OCI-LY3 (cell line): Measurements from ENCODE around the gene SBK3.

Source experiments
- EZH2phosphoT487 ChIP-seq: fragments of 200-600 bp; shearing (Covaris generic); IDR thresholded peaks from 2 replicates; pipeline ENCODE4 v1.6.1; 2018; ENCODE audit warnings: antibody characterized with exemption, mixed run types, low read depth
- TF ChIP-seq, protein P1 (sequence below): fragments of 200-600, 300-600 bp; sonication (generic); IDR thresholded peaks from 2 replicates; pipeline ENCODE4 v1.5.1; 2014; ENCODE audit warnings: antibody characterized with exemption, low read length, low read depth

DNA sequence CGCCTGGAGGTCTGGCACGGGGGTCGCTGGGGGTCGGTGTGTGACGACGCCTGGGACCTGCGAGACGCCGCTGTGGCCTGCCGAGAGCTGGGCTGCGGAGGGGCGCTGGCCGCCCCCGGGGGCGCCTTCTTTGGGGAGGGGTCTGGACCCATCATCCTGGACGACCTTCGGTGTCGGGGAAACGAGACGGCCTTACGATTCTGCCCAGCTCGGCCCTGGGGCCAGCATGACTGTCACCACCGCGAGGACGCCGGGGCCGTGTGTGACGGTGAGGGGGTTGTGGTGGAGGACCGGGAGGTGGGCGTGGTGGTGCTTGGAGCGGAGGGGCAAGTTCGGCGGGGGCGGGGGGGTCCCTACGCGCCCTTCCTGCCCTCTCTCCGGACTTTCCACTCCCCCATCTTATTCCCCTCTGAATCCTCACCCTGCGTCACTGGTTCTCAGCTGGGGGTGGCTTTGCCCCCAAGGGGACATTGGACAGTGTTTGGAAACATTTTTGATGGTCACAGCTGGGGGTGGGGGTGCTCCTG, 51.6 kb downstream of the SBK3 start:
- TF ChIP-seq, protein P1, sequence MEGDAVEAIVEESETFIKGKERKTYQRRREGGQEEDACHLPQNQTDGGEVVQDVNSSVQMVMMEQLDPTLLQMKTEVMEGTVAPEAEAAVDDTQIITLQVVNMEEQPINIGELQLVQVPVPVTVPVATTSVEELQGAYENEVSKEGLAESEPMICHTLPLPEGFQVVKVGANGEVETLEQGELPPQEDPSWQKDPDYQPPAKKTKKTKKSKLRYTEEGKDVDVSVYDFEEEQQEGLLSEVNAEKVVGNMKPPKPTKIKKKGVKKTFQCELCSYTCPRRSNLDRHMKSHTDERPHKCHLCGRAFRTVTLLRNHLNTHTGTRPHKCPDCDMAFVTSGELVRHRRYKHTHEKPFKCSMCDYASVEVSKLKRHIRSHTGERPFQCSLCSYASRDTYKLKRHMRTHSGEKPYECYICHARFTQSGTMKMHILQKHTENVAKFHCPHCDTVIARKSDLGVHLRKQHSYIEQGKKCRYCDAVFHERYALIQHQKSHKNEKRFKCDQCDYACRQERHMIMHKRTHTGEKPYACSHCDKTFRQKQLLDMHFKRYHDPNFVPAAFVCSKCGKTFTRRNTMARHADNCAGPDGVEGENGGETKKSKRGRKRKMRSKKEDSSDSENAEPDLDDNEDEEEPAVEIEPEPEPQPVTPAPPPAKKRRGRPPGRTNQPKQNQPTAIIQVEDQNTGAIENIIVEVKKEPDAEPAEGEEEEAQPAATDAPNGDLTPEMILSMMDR: no peak
- no peak for TF ChIP-seq EZH2phosphoT487
